Smooth muscle cell (in vitro differentiated cells): ENCODE measurements around the gene TGM3. TPM values are rescaled to one million over a fixed set of nuclear protein-coding genes. Genes with fewer than 3 reads are reported as not detected.

Experiments used
- DNase-seq: peaks from one replicate; lab custom pipeline; 2025; ENCODE audit not compliant: unreplicated experiment; lab: John Stamatoyannopoulos, UW
- H2AFZ ChIP-seq: fragments of 200-600 bp; sonication (generic); 2 replicates; pipeline ENCODE4 v1.6.0; 2016; ENCODE audit warnings: antibody characterized with exemption, low read depth, mild to moderate bottlenecking
- H3F3A ChIP-seq: fragments of 200-600 bp; sonication (generic); 2 replicates; pipeline ENCODE4 v1.6.0; 2017; ENCODE audit warnings: antibody characterized with exemption, low read depth
- H3K27ac ChIP-seq: fragments of 200-600 bp; sonication (generic); 2 replicates; pipeline ENCODE4 v1.5.1; 2016; ENCODE audit warnings: low read depth, mild to moderate bottlenecking
- H3K27me3 ChIP-seq: fragments of 200-600 bp; sonication (generic); 2 replicates; pipeline ENCODE4 v1.6.1; 2016; ENCODE audit warnings: low read depth, mild to moderate bottlenecking
- H3K36me3 ChIP-seq: fragments of 200-600 bp; sonication (generic); 2 replicates; pipeline ENCODE4 v1.5.1; 2016; ENCODE audit warnings: low read depth
- H3K4me1 ChIP-seq: fragments of 200-600 bp; sonication (generic); 2 replicates; pipeline ENCODE4 v1.5.1; 2016; ENCODE audit warnings: low read depth
- H3K4me2 ChIP-seq: fragments of 200-600 bp; sonication (generic); 2 replicates; pipeline ENCODE4 v1.6.0; 2016; ENCODE audit warnings: mild to moderate bottlenecking
- H3K4me3 ChIP-seq: fragments of 200-600 bp; sonication (generic); 2 replicates; pipeline ENCODE4 v1.5.1; 2016; ENCODE audit warnings: mild to moderate bottlenecking
- H3K79me2 ChIP-seq: fragments of 200-600 bp; sonication (generic); 2 replicates; pipeline ENCODE4 v1.6.0; 2016; ENCODE audit warnings: low read depth, mild to moderate bottlenecking
- H3K9ac ChIP-seq: fragments of 200-600 bp; sonication (generic); 2 replicates; pipeline ENCODE4 v1.6.0; 2016; ENCODE audit warnings: low read depth
- H3K9me3 ChIP-seq: fragments of 200-600 bp; sonication (generic); replicated peaks from 2 replicates; pipeline ENCODE4 v1.5.1; 2016; ENCODE audit warnings: low read depth
- H4K20me1 ChIP-seq: fragments of 200-600 bp; sonication (generic); 2 replicates; pipeline ENCODE4 v1.6.0; 2016; ENCODE audit warnings: low read depth
- WGBS: methylation state at CpG from one replicate; pipeline ENCODE4 v1.1.7; 2016; ENCODE audit warnings: low lambda C conversion rate; 5-methylcytosine and 5-hydroxymethylcytosine counted together
- polyA plus RNA-seq: library from polyadenylated mRNA; unstranded; fragments of >200 nt; fragmentation: Nextera tagmentation; extraction: Ambion mirVana; gene quantifications from 2 replicates; pipeline ENCODE4 v1.2.1, GENCODE V29; 2016
- total RNA-seq: library from RNA; depleted of rRNA; stranded (reverse); fragments of >200 nt; gene quantifications from 2 replicates; pipeline ENCODE4 v1.2.3, GENCODE V29; 2014
- TF ChIP-seq, protein P1 (sequence below): fragments of 200-600 bp; sonication (generic); IDR thresholded peaks from 2 replicates; pipeline ENCODE4 v1.5.1; 2017; ENCODE audit warnings: borderline replicate concordance, mild to moderate bottlenecking, antibody characterized with exemption; ENCODE audit not compliant: insufficient read depth, poor library complexity, severe bottlenecking

Gene TGM3
- total and polyA plus RNA-seq, 2 experiments from 2014 or later: 0.43 to 0.54 TPM

DNA sequence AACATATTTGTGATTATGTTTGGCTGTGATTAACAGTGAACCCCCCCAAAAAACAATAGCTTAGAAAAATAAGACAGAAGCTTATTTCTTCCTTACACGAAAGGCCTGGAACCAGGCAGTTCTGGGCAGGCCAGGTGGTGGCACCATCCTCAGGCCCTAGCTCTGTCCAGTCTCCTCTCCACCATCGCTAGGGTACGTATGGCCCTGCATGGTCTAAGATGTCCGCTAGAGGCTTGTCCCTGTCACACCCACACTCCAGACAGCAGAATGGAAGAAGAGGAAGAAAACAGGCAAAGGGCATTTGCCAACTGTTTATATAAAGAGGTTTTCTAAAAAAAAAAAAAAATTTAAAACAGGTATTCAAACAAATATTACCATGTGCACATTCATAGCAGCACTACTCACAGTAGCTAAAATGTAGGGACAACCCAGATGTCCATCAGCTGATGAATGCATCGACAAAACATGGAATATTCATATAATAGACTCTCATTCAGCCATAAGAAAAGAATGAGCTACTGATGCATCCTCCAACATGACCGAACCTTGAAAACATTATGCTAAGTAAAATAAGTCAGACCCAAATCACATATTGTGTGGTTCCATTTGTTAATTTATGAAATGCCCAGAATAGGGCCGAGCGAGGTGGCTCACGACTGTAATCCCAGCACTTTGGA is 6.7 kb downstream of the TGM3 start:
- Histone ChIP-seq H3K27ac (no peak overlapping the region), H3K9ac (no peak overlapping the region), H3K9me3 (no peaks in the 10 kb centered on the region), H3K4me3 (no peak overlapping the region), H4K20me1 (no peaks in the 10 kb centered on the region), H3K4me2 (no peak overlapping the region), H3K79me2 (no peaks in the 10 kb centered on the region), H3K27me3 (peaks cover 11% of the 10 kb centered on the region), H3K36me3 (no peaks in the 10 kb centered on the region), H3K4me1 (peaks cover 4% of the 10 kb centered on the region), H2AFZ (no peak overlapping the region), H3F3A (no peaks in the 10 kb centered on the region)
- 82% methylated on average over 9 of the region's 9 CpGs for WGBS
- TF ChIP-seq, protein P1, sequence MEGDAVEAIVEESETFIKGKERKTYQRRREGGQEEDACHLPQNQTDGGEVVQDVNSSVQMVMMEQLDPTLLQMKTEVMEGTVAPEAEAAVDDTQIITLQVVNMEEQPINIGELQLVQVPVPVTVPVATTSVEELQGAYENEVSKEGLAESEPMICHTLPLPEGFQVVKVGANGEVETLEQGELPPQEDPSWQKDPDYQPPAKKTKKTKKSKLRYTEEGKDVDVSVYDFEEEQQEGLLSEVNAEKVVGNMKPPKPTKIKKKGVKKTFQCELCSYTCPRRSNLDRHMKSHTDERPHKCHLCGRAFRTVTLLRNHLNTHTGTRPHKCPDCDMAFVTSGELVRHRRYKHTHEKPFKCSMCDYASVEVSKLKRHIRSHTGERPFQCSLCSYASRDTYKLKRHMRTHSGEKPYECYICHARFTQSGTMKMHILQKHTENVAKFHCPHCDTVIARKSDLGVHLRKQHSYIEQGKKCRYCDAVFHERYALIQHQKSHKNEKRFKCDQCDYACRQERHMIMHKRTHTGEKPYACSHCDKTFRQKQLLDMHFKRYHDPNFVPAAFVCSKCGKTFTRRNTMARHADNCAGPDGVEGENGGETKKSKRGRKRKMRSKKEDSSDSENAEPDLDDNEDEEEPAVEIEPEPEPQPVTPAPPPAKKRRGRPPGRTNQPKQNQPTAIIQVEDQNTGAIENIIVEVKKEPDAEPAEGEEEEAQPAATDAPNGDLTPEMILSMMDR: no peak
- DNase-seq: no peak

DNA sequence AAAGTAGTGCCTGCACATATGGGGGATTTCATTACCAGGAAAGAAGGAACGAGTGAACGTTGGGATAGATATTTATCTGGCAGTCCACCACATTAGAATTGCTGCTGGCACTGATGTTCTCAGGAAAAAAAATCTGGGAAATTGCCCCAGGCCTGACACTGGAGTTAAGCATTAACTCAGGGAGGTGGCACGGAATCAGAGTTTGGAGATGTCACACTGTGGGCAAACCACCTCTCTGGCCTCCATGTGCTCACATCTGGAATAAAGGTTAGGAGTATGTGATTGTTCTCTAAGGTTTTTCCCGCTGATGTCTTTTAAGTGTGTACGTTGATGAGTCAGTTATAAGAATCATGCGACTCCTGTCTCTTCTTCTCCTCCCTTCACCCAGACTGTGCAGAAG is 7.9 kb downstream of the TGM3 start:
- no peak for DNase-seq

DNA sequence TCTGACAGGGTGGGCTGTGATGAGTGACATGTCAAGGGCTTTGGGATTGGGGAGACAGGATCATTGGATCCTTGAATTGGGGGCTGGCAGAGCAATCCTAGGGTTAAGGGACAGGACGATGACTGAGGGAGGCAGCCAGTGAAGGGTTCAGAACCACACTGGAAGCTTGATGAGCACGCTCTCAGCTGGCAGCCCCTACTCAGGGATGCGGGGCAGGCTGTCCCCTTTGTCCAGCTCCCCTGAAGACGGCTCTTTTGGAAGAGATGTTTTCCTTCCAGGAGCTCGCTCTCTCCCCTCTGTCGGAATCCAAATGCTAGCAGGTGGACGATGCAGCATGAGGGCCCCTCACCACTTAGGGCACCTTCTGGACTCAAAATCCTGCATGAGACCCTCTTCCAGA is 8.4 kb downstream of the TGM3 start:
- no peak for DNase-seq

More for the DNA sequence above, 7.9 kb downstream of the TGM3 start:
- H3K9me3 ChIP-seq: no peaks in the 10 kb centered on the region
- no peaks in the 10 kb centered on the region for H3K4me1 ChIP-seq
- H3K36me3 ChIP-seq: no peaks in the 10 kb centered on the region
- no peaks in the 10 kb centered on the region for H3F3A ChIP-seq
- TF ChIP-seq, protein P1: no peak
- 80% methylated on average over 6 of the region's 6 CpGs for WGBS
- H3K79me2 ChIP-seq: no peaks in the 10 kb centered on the region
- no peak overlapping the region for H3K4me2 ChIP-seq
- H2AFZ ChIP-seq: no peak overlapping the region
- H3K9ac ChIP-seq: no peak overlapping the region
- H3K27ac ChIP-seq: no peak overlapping the region
- peaks cover 11% of the 10 kb centered on the region for H3K27me3 ChIP-seq
- H3K4me3 ChIP-seq: no peak overlapping the region
- no peaks in the 10 kb centered on the region for H4K20me1 ChIP-seq

More for the DNA sequence above, 8.4 kb downstream of the TGM3 start:
- TF ChIP-seq, protein P1: no peak
- no peak overlapping the region for H3K4me2 ChIP-seq
- H2AFZ ChIP-seq: no peak overlapping the region
- no peaks in the 10 kb centered on the region for H3K4me1 ChIP-seq
- WGBS: 84% methylated on average over 7 of the region's 7 CpGs
- H3K9ac ChIP-seq: no peak overlapping the region
- no peaks in the 10 kb centered on the region for H3F3A ChIP-seq
- no peaks in the 10 kb centered on the region for H3K79me2 ChIP-seq
- H3K4me3 ChIP-seq: no peak overlapping the region
- H4K20me1 ChIP-seq: no peaks in the 10 kb centered on the region
- no peaks in the 10 kb centered on the region for H3K36me3 ChIP-seq
- H3K27me3 ChIP-seq: peaks cover 11% of the 10 kb centered on the region
- H3K9me3 ChIP-seq: no peaks in the 10 kb centered on the region
- no peak overlapping the region for H3K27ac ChIP-seq
